Cardiac muscle cell (in vitro differentiated cells and primary cell): ENCODE results near the gene DYNC2H1. TPM values are rescaled to one million over a fixed set of nuclear protein-coding genes. Genes with fewer than 3 reads are reported as not detected.

ENCODE experiments used
- DNase-seq, 2 donors: peaks; one replicate each; pipeline versions ENCODE4 v3.0.0 to v3.0.0-alpha.2; 2010 to 2017; ENCODE audit warnings: low read depth in 1 of 2, low spot score in 1 of 2
- H3K27ac ChIP-seq: fragments of 200-600 bp; sonication (generic); 2 replicates; pipeline ENCODE4 v1.5.1; 2016
- H3K27me3 ChIP-seq: fragments of 200-600 bp; sonication (generic); 2 replicates; pipeline ENCODE4 v1.6.0; 2016; ENCODE audit warnings: control low read depth
- H3K36me3 ChIP-seq: fragments of 200-600 bp; sonication (generic); 2 replicates; pipeline ENCODE4 v1.5.1; 2016; ENCODE audit warnings: control low read depth
- H3K4me1 ChIP-seq: fragments of 200-600 bp; sonication (generic); 2 replicates; pipeline ENCODE4 v1.8.1; 2017; ENCODE audit warnings: low read depth, mild to moderate bottlenecking, mixed run types
- H3K4me3 ChIP-seq: fragments of 200-600 bp; sonication (generic); 2 replicates; pipeline ENCODE4 v1.5.1; 2016; ENCODE audit warnings: mild to moderate bottlenecking
- H3K9me3 ChIP-seq: fragments of 200-600 bp; sonication (generic); 2 replicates; pipeline ENCODE4 v1.5.1; 2017; ENCODE audit warnings: low read depth, mild to moderate bottlenecking, control low read depth
- CTCF ChIP-seq: IDR thresholded peaks from 2 replicates; pipeline ENCODE4 v1.5.1; 2012; ENCODE audit warnings: low read depth, mild to moderate bottlenecking, low read length
- polyA plus RNA-seq: library from polyadenylated mRNA; unstranded; fragments of >200 nt; fragmentation: Nextera tagmentation; extraction: Ambion mirVana; gene quantifications from 2 replicates; pipeline ENCODE4 v1.2.1, GENCODE V29; 2016
- total RNA-seq: library from RNA; depleted of rRNA; stranded (reverse); fragments of >200 nt; gene quantifications from 2 replicates; pipeline ENCODE4 v1.2.3, GENCODE V29; 2016

DYNC2H1 gene
- total and polyA plus RNA-seq, 2 experiments from 2014 or later, result 3.4 to 10.5 TPM

DNA sequence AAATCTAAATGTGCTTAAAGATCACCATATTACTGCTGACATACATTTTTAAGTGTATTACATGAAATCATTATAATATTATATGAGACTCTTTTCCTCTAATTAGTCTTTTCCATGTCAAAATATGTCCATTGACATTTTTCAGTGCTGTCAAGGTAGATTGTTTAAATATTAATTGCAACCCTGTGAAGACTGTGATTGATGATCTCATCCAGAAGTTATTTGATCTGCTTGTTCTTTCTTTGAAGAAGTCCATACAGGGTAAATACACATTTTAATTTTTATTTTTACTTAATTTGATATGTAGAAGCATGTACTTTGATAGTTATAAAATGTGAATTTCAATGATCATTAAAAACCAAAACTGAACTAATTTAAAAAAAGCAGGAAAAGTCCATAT is 38.4 kb downstream of the DYNC2H1 start:
- H3K27ac ChIP-seq, result no peak overlapping the region
- no peak for DNase-seq
- no peaks in the 10 kb centered on the region for H3K36me3 ChIP-seq
- H3K4me1 ChIP-seq, result no peaks in the 10 kb centered on the region
- H3K27me3 ChIP-seq, result no peaks in the 10 kb centered on the region
- H3K4me3 ChIP-seq, result no peak overlapping the region
- TF ChIP-seq CTCF, result no peak
- no peaks in the 10 kb centered on the region for H3K9me3 ChIP-seq

DNA sequence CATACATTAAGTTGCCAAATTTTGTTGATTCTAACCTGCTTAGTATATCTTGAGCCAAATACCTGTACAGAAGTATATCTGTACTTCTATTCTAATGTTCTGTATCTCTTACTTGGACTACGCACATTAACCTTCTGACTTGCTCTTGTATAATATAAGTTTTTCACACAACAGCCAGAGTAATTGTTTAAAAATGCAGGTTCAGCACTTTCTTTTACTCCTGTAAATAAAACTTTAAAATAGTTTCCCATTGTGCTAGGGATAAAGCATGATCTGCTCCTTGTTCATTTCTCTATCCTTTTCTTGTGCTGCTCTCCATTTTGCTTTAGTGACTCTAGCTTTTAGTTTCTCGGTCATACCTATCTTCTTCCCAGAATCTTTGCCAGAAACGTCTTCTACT is 48.3 kb downstream of the DYNC2H1 start:
- Histone ChIP-seq H3K27me3 (no peaks in the 10 kb centered on the region), H3K27ac (no peak overlapping the region), H3K4me1 (no peaks in the 10 kb centered on the region), H3K36me3 (peaks cover 4% of the 10 kb centered on the region), H3K9me3 (no peaks in the 10 kb centered on the region), H3K4me3 (no peak overlapping the region)
- DNase-seq, result no peak
- TF ChIP-seq CTCF, result no peak

DNA sequence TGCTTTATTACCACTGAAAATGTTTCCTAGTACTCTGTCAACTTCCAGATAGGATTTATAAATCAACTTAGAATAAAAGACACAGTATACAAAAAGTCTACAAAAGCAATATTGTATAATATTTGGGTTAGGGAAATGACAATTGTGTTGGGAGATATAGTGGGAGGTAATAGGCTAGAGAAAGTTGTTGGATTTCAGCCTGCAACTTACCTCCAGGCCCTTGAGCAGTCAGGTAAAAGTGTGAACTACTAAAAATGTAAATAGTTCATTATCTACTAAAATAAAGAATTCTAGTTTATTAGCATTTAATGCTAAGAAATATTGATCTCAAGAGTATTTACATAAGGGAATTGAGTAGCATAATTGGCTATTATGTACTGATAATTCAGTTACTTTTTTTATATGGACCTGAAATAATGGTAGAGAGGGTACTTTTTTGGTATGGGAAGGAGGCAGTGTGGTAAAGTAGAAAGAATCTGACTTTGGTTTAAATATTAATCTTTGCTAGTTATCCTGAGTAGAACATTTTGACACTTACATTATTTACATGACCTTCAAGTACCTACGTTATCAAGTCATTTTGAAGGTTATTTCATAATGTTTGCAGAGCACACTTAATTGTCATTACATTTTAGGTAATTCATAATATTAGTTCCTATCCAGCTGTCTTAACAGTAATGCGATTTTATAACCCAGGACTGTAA is 55.0 kb downstream of the DYNC2H1 start:
- Histone ChIP-seq H3K4me3 (no peak overlapping the region), H3K9me3 (no peaks in the 10 kb centered on the region), H3K27me3 (no peaks in the 10 kb centered on the region), H3K27ac (no peak overlapping the region), H3K36me3 (peaks cover 4% of the 10 kb centered on the region), H3K4me1 (no peaks in the 10 kb centered on the region)
- no peak for DNase-seq
- no peak for TF ChIP-seq CTCF

GRCh38 chr11:103167166-103167565 is 57.9 kb downstream of the DYNC2H1 start:
- Histone ChIP-seq H3K4me3 (no peak overlapping the region), H3K9me3 (no peaks in the 10 kb centered on the region), H3K27me3 (no peaks in the 10 kb centered on the region), H3K4me1 (no peaks in the 10 kb centered on the region), H3K36me3 (no peaks in the 10 kb centered on the region), H3K27ac (no peak overlapping the region)
- TF ChIP-seq CTCF, result no peak
- no peak for DNase-seq

DNA sequence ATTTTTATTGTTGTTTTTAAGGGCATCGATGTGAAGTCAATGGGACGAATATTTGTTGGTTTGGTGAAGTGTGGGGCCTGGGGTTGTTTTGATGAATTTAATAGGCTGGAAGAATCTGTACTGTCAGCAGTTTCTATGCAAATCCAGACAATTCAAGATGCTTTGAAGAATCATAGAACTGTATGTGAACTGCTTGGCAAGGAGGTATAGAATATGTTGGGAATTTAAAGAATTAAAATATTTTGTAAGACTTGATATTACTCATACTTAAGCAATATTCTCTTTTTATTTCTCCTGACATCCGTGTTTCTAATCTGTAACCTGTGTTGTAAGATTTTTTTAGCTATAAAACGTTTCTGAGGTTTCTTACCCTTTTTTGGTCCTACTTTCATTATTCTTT is 61.6 kb downstream of the DYNC2H1 start:
- no peaks in the 10 kb centered on the region for H3K27me3 ChIP-seq

More for the DNA sequence above, 61.6 kb downstream of the DYNC2H1 start:
- Histone ChIP-seq H3K9me3 (no peaks in the 10 kb centered on the region), H3K4me1 (no peaks in the 10 kb centered on the region), H3K36me3 (no peaks in the 10 kb centered on the region), H3K27ac (no peak overlapping the region), H3K4me3 (no peak overlapping the region)
- TF ChIP-seq CTCF, result no peak
- DNase-seq, result peak in 1 of 2 donors; percentile 82
